D721Med (cell line): ENCODE measurements around the gene ALDH5A1.

Source experiments
- DNase-seq: peaks from one replicate; pipeline ENCODE4 v3.0.0; 2011; ENCODE audit warnings: low spot score; ENCODE audit not compliant: insufficient read length
- FAIRE-seq: peaks from 2 replicates; lab custom pipeline; 2011; peaks lifted over from hg19 to GRCh38; lab: Jason Lieb, UNC
- TF ChIP-seq, protein P1 (sequence below): IDR thresholded peaks from 2 replicates; pipeline ENCODE4 v1.5.1; 2012; ENCODE audit warnings: mild to moderate bottlenecking, control low read depth; ENCODE audit not compliant: insufficient read depth; ENCODE audit errors: missing control alignments

The ALDH5A1 gene

GRCh38 chr6:24484657-24485323, 10.0 kb upstream of the ALDH5A1 start:
- TF ChIP-seq, protein P1, sequence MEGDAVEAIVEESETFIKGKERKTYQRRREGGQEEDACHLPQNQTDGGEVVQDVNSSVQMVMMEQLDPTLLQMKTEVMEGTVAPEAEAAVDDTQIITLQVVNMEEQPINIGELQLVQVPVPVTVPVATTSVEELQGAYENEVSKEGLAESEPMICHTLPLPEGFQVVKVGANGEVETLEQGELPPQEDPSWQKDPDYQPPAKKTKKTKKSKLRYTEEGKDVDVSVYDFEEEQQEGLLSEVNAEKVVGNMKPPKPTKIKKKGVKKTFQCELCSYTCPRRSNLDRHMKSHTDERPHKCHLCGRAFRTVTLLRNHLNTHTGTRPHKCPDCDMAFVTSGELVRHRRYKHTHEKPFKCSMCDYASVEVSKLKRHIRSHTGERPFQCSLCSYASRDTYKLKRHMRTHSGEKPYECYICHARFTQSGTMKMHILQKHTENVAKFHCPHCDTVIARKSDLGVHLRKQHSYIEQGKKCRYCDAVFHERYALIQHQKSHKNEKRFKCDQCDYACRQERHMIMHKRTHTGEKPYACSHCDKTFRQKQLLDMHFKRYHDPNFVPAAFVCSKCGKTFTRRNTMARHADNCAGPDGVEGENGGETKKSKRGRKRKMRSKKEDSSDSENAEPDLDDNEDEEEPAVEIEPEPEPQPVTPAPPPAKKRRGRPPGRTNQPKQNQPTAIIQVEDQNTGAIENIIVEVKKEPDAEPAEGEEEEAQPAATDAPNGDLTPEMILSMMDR, result no peak
- no peak for DNase-seq
- FAIRE-seq, result no peak

DNA sequence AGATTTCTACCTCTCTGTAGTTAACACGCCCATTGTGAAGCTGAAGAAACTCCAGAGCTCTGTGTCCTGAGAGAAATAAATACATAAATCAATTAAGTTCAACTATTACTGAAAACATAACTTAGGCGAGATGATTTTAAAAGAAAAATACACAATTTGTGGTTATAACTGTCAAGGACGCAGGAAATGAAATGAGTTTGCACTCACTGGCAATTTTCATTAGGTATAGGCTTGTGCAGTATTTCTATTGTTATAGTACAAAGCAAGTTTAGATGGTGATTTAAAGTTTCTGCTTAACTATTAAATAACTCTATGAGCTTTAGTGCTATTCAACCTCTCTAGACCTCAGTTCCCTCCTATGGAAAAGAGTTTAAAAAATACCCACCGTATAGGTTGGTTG, 8.7 kb upstream of the ALDH5A1 start:
- no peak for DNase-seq
- TF ChIP-seq, protein P1, result no peak
- FAIRE-seq, result no peak

GRCh38 chr6:24489470-24489869, 5.3 kb upstream of the ALDH5A1 start, which contains the start of gene GPLD1:
Gene GPLD1 (minus strand): TSS chr6:24489578. CDS start chr6:24489511, 67 bp downstream.
- FAIRE-seq (no peak), DNase-seq (no peak)
- TF ChIP-seq, protein P1, result no peak

- FAIRE-seq, result no peak
- DNase-seq, result no peak
- TF ChIP-seq, protein P1, result no peak
These were observed 4.9 kb upstream of the ALDH5A1 start for GRCh38 chr6:24489881-24490280.

DNA sequence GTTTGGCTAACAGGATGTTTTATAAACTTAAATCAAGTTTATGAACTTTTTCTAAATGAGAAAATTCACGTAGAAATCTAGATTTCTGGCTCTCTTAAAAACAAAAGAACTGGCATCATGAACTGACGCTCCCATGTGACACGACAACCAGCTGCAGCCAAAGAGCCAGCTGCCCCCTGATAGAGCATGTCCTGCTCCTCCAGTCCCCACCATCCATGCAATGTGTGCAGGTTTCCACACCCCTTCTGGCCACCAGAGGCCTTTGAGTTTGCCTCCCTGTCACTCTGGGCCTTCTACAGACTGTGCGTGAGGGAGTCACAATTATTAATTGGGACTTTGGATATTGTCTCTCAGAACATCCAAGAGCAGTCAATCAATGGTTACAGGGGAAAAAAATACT, 3.8 kb upstream of the ALDH5A1 start:
- TF ChIP-seq, protein P1, result no peak
- DNase-seq (no peak), FAIRE-seq (no peak)

DNA sequence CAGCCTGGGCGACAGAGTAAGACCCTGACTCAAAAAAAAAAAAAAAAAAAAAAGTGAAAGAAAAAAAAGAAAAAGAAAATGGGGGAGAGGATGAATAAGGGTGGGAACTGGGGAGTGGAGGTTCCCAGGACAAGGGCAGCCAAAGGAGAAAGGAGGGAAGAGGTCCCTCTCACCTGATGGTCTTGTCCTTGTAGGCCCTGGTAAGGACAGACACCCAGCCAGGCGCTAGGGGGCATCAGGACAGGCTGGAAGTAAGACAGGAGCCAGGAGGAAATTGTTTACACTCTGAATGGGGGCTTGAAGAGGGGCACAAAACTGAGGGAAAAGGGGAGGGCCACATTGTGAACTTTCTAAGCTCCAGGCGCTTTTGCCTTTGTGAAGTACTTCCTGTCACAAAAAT, 2.3 kb upstream of the ALDH5A1 start:
- FAIRE-seq (no peak), DNase-seq (no peak)
- TF ChIP-seq, protein P1, result peak; percentile 17
